WERI-Rb-1 (cell line): ENCODE data around the gene TECTA.

Source experiments
- DNase-seq: peaks from one replicate; pipeline ENCODE4 v3.0.0-alpha.2; 2020
- H3K27ac ChIP-seq: fragments of 250-450 bp; sonication (Bioruptor Pico); 2 replicates; pipeline ENCODE4 v1.5.1; 2020; ENCODE audit warnings: mild to moderate bottlenecking, moderate library complexity
- H3K27me3 ChIP-seq: fragments of 250-450 bp; sonication (Bioruptor Pico); 2 replicates; pipeline ENCODE4 v1.5.1; 2021; ENCODE audit warnings: mild to moderate bottlenecking, low read depth, moderate library complexity; ENCODE audit not compliant: insufficient read depth, severe bottlenecking
- H3K36me3 ChIP-seq: fragments of 250-450 bp; sonication (Bioruptor Pico); 2 replicates; pipeline ENCODE4 v1.5.1; 2020; ENCODE audit warnings: mild to moderate bottlenecking, moderate library complexity
- H3K4me3 ChIP-seq: 2 replicates; pipeline ENCODE4 v1.5.1; 2011; ENCODE audit warnings: low read depth, mild to moderate bottlenecking, control low read depth, low read length
- H3K9me3 ChIP-seq: fragments of 250-450 bp; sonication (Bioruptor Pico); 2 replicates; pipeline ENCODE4 v1.5.1; 2021; ENCODE audit warnings: mild to moderate bottlenecking, moderate library complexity; ENCODE audit not compliant: severe bottlenecking
- TF ChIP-seq, protein P1 (sequence below): IDR thresholded peaks from 2 replicates; pipeline ENCODE4 v1.5.1; 2011; ENCODE audit warnings: low read depth, mild to moderate bottlenecking, control low read depth, inconsistent platforms, low read length

TECTA gene

DNA sequence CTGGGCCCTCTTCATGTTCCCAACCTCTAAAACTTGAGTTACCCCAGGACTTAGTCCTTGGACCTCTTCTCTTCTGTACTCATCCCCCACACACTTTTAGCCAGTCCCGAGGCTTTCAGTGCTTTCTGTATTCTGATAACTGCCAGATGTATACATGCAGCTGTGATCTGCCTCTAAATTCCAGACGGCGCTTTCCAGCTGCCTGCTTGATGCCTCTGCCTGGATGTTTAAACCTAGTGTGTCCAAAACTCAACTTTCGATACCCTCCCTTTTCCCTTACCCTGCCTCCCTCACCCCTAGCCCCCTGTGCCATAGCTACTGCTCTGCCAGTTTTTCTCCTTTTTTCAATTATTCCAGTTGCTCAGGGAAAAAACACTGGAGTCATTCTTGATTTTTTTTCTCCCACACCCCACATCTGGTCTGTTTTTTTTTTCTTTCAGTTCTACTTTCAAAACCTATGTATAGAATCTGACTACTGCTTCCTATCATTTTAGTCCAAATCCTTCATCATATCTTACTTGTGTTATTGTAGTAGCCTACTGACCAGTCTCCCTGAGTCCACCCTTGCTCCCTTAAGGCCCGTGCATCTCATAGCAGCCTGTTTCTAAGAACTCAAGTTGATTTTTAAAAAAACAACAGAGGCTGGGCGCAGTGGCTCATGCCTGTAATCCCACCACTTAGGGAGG lies 32.9 kb upstream of the TECTA start:
- TF ChIP-seq, protein P1, sequence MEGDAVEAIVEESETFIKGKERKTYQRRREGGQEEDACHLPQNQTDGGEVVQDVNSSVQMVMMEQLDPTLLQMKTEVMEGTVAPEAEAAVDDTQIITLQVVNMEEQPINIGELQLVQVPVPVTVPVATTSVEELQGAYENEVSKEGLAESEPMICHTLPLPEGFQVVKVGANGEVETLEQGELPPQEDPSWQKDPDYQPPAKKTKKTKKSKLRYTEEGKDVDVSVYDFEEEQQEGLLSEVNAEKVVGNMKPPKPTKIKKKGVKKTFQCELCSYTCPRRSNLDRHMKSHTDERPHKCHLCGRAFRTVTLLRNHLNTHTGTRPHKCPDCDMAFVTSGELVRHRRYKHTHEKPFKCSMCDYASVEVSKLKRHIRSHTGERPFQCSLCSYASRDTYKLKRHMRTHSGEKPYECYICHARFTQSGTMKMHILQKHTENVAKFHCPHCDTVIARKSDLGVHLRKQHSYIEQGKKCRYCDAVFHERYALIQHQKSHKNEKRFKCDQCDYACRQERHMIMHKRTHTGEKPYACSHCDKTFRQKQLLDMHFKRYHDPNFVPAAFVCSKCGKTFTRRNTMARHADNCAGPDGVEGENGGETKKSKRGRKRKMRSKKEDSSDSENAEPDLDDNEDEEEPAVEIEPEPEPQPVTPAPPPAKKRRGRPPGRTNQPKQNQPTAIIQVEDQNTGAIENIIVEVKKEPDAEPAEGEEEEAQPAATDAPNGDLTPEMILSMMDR, result no peak
- peaks cover 5% of the 10 kb centered on the region for H3K36me3 ChIP-seq
- H3K27me3 ChIP-seq, result no peaks in the 10 kb centered on the region
- no peaks in the 10 kb centered on the region for H3K9me3 ChIP-seq
- H3K4me3 ChIP-seq, result no peak overlapping the region
- DNase-seq, result no peak
- H3K27ac ChIP-seq, result no peak overlapping the region

DNA sequence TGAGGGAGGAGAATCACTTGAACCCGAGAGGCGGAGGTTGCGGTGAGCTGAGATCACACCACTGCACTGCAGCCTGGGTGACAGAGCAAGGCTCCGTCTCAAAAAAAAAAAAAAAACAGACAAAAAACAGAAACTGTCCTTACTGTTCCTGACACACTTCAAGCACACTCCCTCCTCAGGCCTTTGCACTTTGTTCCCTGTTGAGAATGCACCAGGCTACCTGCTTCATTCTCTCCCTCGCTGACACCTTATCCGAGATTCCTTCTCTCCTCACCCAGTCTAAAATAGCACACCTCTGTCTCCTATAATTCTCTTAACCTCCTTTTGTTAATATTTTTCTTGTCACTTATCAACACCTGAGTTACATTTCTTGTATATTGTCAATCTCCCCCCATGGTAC lies 32.3 kb upstream of the TECTA start:
- Histone ChIP-seq H3K4me3 (no peak overlapping the region), H3K36me3 (peaks cover 2% of the 10 kb centered on the region), H3K27ac (no peak overlapping the region), H3K9me3 (no peaks in the 10 kb centered on the region), H3K27me3 (no peaks in the 10 kb centered on the region)
- TF ChIP-seq, protein P1, result no peak
- no peak for DNase-seq

DNA sequence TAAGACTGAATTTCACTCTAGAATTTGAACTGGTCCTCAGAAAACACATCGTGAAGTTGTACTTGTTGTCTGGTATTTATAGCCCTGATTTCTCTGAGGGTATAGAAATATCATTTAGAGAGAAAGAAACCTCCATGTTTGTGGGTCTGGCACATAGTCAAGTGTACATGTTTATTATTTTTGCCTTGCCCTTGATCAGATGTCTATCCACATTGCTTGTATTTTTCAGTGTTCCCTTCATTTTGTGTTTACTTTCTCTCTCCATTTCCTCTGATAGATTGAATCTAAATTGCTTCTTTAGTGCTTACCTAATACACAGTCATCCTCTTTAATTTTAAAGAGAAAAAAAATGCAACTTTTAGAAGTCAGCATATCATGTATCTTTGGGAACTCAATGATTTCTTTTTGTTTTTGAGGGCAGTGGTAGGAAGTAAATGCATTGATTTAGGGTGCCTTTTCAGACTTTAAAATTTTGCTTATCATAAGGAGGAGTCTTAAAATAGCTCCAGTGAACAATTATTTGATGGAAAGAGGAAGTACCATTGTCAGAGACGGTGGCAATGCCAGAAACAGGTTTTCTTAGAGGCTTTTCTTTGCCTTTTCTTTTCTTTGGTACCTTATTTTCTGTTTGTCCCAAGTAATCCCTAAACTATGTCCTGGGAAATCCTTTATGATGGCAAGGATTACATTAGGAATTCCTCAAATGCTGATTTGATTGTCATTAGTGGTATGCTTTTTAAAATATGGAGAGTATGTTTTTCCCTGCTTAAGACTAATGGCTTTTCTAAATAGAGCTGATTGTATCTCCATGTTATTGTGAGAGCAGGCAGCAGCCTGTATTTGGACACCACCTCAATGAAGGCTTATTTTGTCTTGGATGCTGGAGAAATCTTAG lies 29.8 kb upstream of the TECTA start:
- H3K27me3 ChIP-seq, result no peaks in the 10 kb centered on the region
- H3K4me3 ChIP-seq, result no peak overlapping the region
- no peak overlapping the region for H3K27ac ChIP-seq
- TF ChIP-seq, protein P1, result no peak
- H3K36me3 ChIP-seq, result peaks cover 2% of the 10 kb centered on the region; the same call in 1 of the 2 replicates
- no peaks in the 10 kb centered on the region for H3K9me3 ChIP-seq
- no peak for DNase-seq

- no peaks in the 10 kb centered on the region for H3K9me3 ChIP-seq
- TF ChIP-seq, protein P1, result no peak
- no peak overlapping the region for H3K27ac ChIP-seq
Observed at GRCh38 chr11:121071846-121072450, 29.1 kb upstream of the TECTA start.

DNA sequence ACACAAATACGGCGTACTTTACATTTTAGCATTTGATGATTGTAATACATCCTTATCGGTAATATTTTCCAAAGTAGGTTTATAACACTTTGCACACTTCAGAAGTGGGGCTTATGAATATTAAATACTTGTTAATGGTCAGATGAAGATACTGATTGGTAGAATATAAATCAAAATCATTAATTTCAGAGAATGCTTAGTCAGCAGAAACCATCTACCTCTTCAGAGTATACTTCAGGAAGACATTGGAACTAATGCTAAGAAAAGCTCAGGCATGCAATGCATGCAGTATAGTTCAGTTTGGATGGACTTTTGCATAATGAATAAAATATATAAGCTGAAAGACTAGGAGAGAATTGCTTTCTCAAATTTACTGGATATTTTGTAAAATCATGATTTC lies 19.7 kb upstream of the TECTA start:
- no peak for DNase-seq
- TF ChIP-seq, protein P1, result no peak
- no peaks in the 10 kb centered on the region for H3K36me3 ChIP-seq
- no peak overlapping the region for H3K27ac ChIP-seq
- no peaks in the 10 kb centered on the region for H3K27me3 ChIP-seq
- no peak overlapping the region for H3K4me3 ChIP-seq
- no peaks in the 10 kb centered on the region for H3K9me3 ChIP-seq

More at GRCh38 chr11:121071846-121072450, 29.1 kb upstream of the TECTA start:
- peaks cover 2% of the 10 kb centered on the region; the same call in 1 of the 2 replicates for H3K36me3 ChIP-seq
- no peaks in the 10 kb centered on the region for H3K27me3 ChIP-seq
- H3K4me3 ChIP-seq, result no peak overlapping the region
- DNase-seq, result no peak
